HCT116 (cell line): ENCODE measurements around the gene BLCAP. TPM values are rescaled to one million over a fixed set of nuclear protein-coding genes. Genes with fewer than 3 reads are reported as not detected.

ENCODE experiments used
- ATAC-seq: fragments of 200-7000 bp; cut with Tn5 transposase; 2 replicates; pipeline ENCODE4 v1.9.1; 2020; ENCODE audit warnings: mild to moderate bottlenecking, moderate library complexity
- BruUV-seq: library from RNA; stranded (reverse); fragments of 400-500 nt; replicated peaks from 2 replicates; lab custom pipeline; 2021; lab: Mats Ljungman, UMichigan
- CTCF ChIA-PET: fragments of 300-600 bp; sonication (Branson Sonifier 250); formaldehyde crosslinking; loops from one replicate; lab custom pipeline; 2021; ENCODE audit warnings: antibody characterized with exemption; lab: Charles Lee
- POLR2A ChIA-PET: fragments of 300-600, 350-600 bp; sonication (Branson Sonifier 250); formaldehyde crosslinking; loops from one replicate; lab custom pipeline; 2021; ENCODE audit warnings: antibody characterized with exemption; lab: Charles Lee
- RAD21 ChIA-PET, 2 experiments: fragments of 300-600 bp; sonication (Branson Sonifier 250); formaldehyde crosslinking; loops; one replicate each; lab custom pipeline; 2023; ENCODE audit warnings: low total read pairs in 2 of 2; ENCODE audit not compliant: uncharacterized antibody in 2 of 2, unreplicated experiment in 2 of 2, low non-redundant PET in 1 of 2; lab: Charles Lee
- DNase-seq: peaks from one replicate; pipeline ENCODE4 v3.0.0-alpha.2; 2010; ENCODE audit warnings: low read depth, low spot score
- H2AFZ ChIP-seq: fragments of 200-600 bp; shearing (Covaris generic), sonication (generic); 2 replicates; pipeline ENCODE4 v1.6.1; 2017; ENCODE audit warnings: low read depth, mixed run types, mixed read lengths, antibody characterized with exemption, low read length; ENCODE audit not compliant: poor library complexity, severe bottlenecking
- H3K27ac ChIP-seq: 2 replicates; pipeline ENCODE4 v1.5.1; 2012; ENCODE audit warnings: low read depth, low read length
- H3K27me3 ChIP-seq: fragments of 200-600 bp; sonication (generic); 2 replicates; pipeline ENCODE4 v1.6.1; 2016; ENCODE audit warnings: mixed run types, low read length, mixed read lengths; ENCODE audit not compliant: insufficient read depth
- H3K36me3 ChIP-seq, 2 experiments: fragments of 200-500 bp in 1 of 2; fragments of 200-600 bp in 1 of 2; sonication (Bioruptor generic) in 1 of 2; sonication (generic) in 1 of 2; 2 replicates each; pipeline versions ENCODE4 v1.5.1 to v1.6.1; 2014 to 2016; ENCODE audit warnings: low read length in 2 of 2, inconsistent platforms in 1 of 2, mixed read lengths in 1 of 2, mixed run types in 1 of 2; ENCODE audit not compliant: insufficient read depth in 2 of 2, control insufficient read depth in 1 of 2
- H3K4me1 ChIP-seq, 2 experiments: fragments of 200-600 bp in 1 of 2; sonication (generic) in 1 of 2; 2 replicates each; pipeline versions ENCODE4 v1.5.1 to v1.6.1; 2012 to 2017; ENCODE audit warnings: low read length in 2 of 2, inconsistent platforms in 1 of 2, mild to moderate bottlenecking in 1 of 2, mixed read lengths in 1 of 2, mixed run types in 1 of 2, moderate library complexity in 1 of 2; ENCODE audit not compliant: insufficient read depth in 2 of 2, control insufficient read depth in 1 of 2
- H3K4me2 ChIP-seq: fragments of 200-600 bp; sonication (generic); 2 replicates; pipeline ENCODE4 v1.6.1; 2017; ENCODE audit warnings: mixed run types, low read length, mixed read lengths
- H3K4me3 ChIP-seq, 2 experiments: fragments of 200-600 bp in 1 of 2; sonication (generic) in 1 of 2; replicated peaks in 1 of 2; 2 replicates each; pipeline ENCODE4 v1.5.1; 2011 to 2016; ENCODE audit warnings: low read length in 2 of 2, control low read depth in 1 of 2, low read depth in 1 of 2, mild to moderate bottlenecking in 1 of 2, mixed read lengths in 1 of 2, mixed run types in 1 of 2
- H3K79me2 ChIP-seq: fragments of 200-600 bp; sonication (generic); 2 replicates; pipeline ENCODE4 v1.6.1; 2017; ENCODE audit warnings: mild to moderate bottlenecking, mixed run types, low read length, moderate library complexity, mixed read lengths; ENCODE audit not compliant: insufficient read depth
- H3K9ac ChIP-seq: fragments of 200-600 bp; sonication (generic); 2 replicates; pipeline ENCODE4 v1.6.1; 2016; ENCODE audit warnings: low read length, mixed read lengths
- H3K9me2 ChIP-seq: fragments of 200-600 bp; sonication (generic), shearing (Covaris generic); 2 replicates; pipeline ENCODE4 v1.6.1; 2017; ENCODE audit warnings: mixed run types, mild to moderate bottlenecking, moderate library complexity; ENCODE audit not compliant: insufficient read depth
- H3K9me3 ChIP-seq, 2 experiments: fragments of 200-500 bp in 1 of 2; fragments of 200-600 bp in 1 of 2; sonication (Bioruptor generic) in 1 of 2; sonication (generic) in 1 of 2; 2 replicates each; pipeline ENCODE4 v1.6.1; 2014 to 2017; ENCODE audit warnings: low read length in 2 of 2, mixed read lengths in 2 of 2, inconsistent platforms in 1 of 2, low read depth in 1 of 2, mild to moderate bottlenecking in 1 of 2, mixed run types in 1 of 2, moderate library complexity in 1 of 2; ENCODE audit not compliant: control insufficient read depth in 1 of 2, insufficient read depth in 1 of 2
- H4K20me1 ChIP-seq: fragments of 200-600 bp; sonication (generic), shearing (Covaris generic); 2 replicates; pipeline ENCODE4 v1.6.1; 2017; ENCODE audit warnings: mixed run types, mild to moderate bottlenecking, moderate library complexity; ENCODE audit not compliant: insufficient read depth
- CEBPB ChIP-seq: IDR thresholded peaks from 2 replicates; pipeline ENCODE4 v1.6.1; 2012; ENCODE audit warnings: low read depth
- EGR1 ChIP-seq: IDR thresholded peaks from 2 replicates; pipeline ENCODE4 v1.6.1; 2012; ENCODE audit warnings: low read depth
- ELF1 ChIP-seq: IDR thresholded peaks from 2 replicates; pipeline ENCODE4 v1.6.1; 2012; ENCODE audit warnings: low read depth, borderline replicate concordance
- EZH2phosphoT487 ChIP-seq: fragments of 200-600 bp; IDR thresholded peaks from 2 replicates; pipeline ENCODE4 v1.6.1; 2018; ENCODE audit warnings: antibody characterized with exemption, borderline replicate concordance
- JUND ChIP-seq: IDR thresholded peaks from 2 replicates; pipeline ENCODE4 v1.6.1; 2012
- POLR2A ChIP-seq: IDR thresholded peaks from 2 replicates; pipeline ENCODE4 v1.7.0; 2011; ENCODE audit warnings: borderline replicate concordance; ENCODE audit not compliant: insufficient read depth, insufficient read length; ENCODE audit errors: extremely low read depth
- POLR2AphosphoS5 ChIP-seq: IDR thresholded peaks from 2 replicates; pipeline ENCODE4 v1.6.1; 2011; ENCODE audit warnings: mild to moderate bottlenecking, low read depth, low read length, moderate library complexity
- RAD21 ChIP-seq: IDR thresholded peaks from 2 replicates; pipeline ENCODE4 v1.6.1; 2012; ENCODE audit warnings: low read depth, mild to moderate bottlenecking
- SIN3A ChIP-seq: IDR thresholded peaks from 2 replicates; pipeline ENCODE4 v1.6.1; 2012; ENCODE audit warnings: low read depth
- SP1 ChIP-seq: IDR thresholded peaks from 2 replicates; pipeline ENCODE4 v1.6.1; 2012; ENCODE audit warnings: low read depth
- TCF7L2 ChIP-seq: IDR thresholded peaks from 2 replicates; pipeline ENCODE4 v1.7.0; 2011; ENCODE audit warnings: borderline replicate concordance, inconsistent platforms; ENCODE audit not compliant: insufficient read depth, insufficient read length; ENCODE audit errors: extremely low read depth
- YY1 ChIP-seq: IDR thresholded peaks from 2 replicates; pipeline ENCODE4 v1.6.1; 2011; ENCODE audit warnings: low read length, low read depth, moderate library complexity, mild to moderate bottlenecking; ENCODE audit not compliant: insufficient replicate concordance; ENCODE audit errors: extremely low read depth
- ZFX ChIP-seq: fragments of 450-650 bp; IDR thresholded peaks from 2 replicates; pipeline ENCODE4 v1.6.1; 2017
- intact Hi-C: fragments of 100-400 bp; cut with micrococcal nuclease; formaldehyde crosslinking; loops from 2 replicates; pipeline ENCODE4 v1.10.0; 2022
- total RNA-seq: library from RNA; stranded (reverse); gene quantifications from one replicate; pipeline ENCODE4 v1.2.1, GENCODE V29; 2021; ENCODE audit not compliant: unreplicated experiment
- TF ChIP-seq, protein P1 (sequence below): IDR thresholded peaks from 2 replicates; pipeline ENCODE4 v1.6.1; 2012
- TF ChIP-seq, protein P2 (sequence below): IDR thresholded peaks from 2 replicates; pipeline ENCODE4 v1.6.1; 2012; ENCODE audit warnings: low read depth
- TF ChIP-seq, protein P3 (sequence below), 3 experiments: fragments of 200-600 bp in 1 of 3; sonication (generic) in 1 of 3; IDR thresholded peaks in 2 of 3; conservative IDR thresholded peaks in 1 of 3; 2 replicates each; pipeline ENCODE4 v1.5.1; 2012 to 2017; ENCODE audit warnings: low read depth in 2 of 3, low read length in 2 of 3, antibody characterized with exemption in 1 of 3, borderline replicate concordance in 1 of 3, control low read depth in 1 of 3, mild to moderate bottlenecking in 1 of 3, mixed read lengths in 1 of 3, mixed run types in 1 of 3, moderate library complexity in 1 of 3; ENCODE audit not compliant: insufficient read depth in 1 of 3
- TF ChIP-seq, protein P4 (sequence below): IDR thresholded peaks from 2 replicates; pipeline ENCODE4 v1.6.1; 2011; ENCODE audit warnings: mild to moderate bottlenecking, low read length, moderate library complexity; ENCODE audit not compliant: insufficient replicate concordance; ENCODE audit errors: extremely low read depth
- TF ChIP-seq, protein P5 (sequence below): IDR thresholded peaks from 2 replicates; pipeline ENCODE4 v1.6.1; 2012

BLCAP gene
- total RNA-seq, 1 experiment from 2014 or later, result 27.5 TPM

DNA sequence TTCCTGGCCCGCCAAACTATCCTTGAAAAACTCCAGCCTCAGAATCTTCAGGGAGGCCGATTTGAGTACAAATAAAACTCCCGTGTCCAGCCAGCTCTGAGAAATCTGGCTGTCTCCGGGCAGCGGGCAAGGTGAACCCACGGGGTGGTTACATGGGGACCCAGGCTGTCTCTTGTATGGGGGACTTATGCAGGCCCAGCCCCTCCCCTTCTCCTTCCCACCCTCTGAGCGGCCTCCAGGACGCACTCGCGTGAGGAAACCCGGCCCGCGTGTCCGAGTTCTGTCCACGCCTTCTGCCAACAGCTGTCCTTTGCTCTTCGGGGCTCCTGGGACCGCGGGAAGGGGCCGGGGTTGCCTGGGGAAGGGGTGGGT, 36.3 kb upstream of the BLCAP start:
- no peak overlapping the region for H3K9ac ChIP-seq
- H3K4me3 ChIP-seq, result no peak overlapping the region
- ChIA-PET RAD21 (interaction anchor here (0.5 to 0.9 kb wide), 3 partner anchors 258 to 657 kb away, joined by 3 to 4 read pairs (median 3); no protein-coding TSS in a partner anchor), POLR2A (no interaction called here), CTCF (interaction anchor here (0.6 to 1.9 kb wide), 16 partner anchors 9 to 844 kb away, joined by 3 to 14 read pairs (median 4); no protein-coding TSS in a partner anchor)
- H3K36me3 ChIP-seq, result no peaks in the 10 kb centered on the region
- intact Hi-C loops, result loop anchor here (1.0 to 10.0 kb wide), 4 partner anchors 428 to 843 kb away; partner anchors contain the start of gene TGM2
- no TSS peak for BruUV-seq
- TF ChIP-seq YY1 (no peak), POLR2AphosphoS5 (no peak), JUND (no peak), EZH2phosphoT487 (no peak), SP1 (no peak), POLR2A (no peak), RAD21 (no peak), ELF1 (no peak), TCF7L2 (no peak), EGR1 (no peak), ZFX (no peak), CEBPB (no peak), SIN3A (no peak)
- TF ChIP-seq, protein P1, sequence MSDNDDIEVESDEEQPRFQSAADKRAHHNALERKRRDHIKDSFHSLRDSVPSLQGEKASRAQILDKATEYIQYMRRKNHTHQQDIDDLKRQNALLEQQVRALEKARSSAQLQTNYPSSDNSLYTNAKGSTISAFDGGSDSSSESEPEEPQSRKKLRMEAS, result no peak
- TF ChIP-seq, protein P2, sequence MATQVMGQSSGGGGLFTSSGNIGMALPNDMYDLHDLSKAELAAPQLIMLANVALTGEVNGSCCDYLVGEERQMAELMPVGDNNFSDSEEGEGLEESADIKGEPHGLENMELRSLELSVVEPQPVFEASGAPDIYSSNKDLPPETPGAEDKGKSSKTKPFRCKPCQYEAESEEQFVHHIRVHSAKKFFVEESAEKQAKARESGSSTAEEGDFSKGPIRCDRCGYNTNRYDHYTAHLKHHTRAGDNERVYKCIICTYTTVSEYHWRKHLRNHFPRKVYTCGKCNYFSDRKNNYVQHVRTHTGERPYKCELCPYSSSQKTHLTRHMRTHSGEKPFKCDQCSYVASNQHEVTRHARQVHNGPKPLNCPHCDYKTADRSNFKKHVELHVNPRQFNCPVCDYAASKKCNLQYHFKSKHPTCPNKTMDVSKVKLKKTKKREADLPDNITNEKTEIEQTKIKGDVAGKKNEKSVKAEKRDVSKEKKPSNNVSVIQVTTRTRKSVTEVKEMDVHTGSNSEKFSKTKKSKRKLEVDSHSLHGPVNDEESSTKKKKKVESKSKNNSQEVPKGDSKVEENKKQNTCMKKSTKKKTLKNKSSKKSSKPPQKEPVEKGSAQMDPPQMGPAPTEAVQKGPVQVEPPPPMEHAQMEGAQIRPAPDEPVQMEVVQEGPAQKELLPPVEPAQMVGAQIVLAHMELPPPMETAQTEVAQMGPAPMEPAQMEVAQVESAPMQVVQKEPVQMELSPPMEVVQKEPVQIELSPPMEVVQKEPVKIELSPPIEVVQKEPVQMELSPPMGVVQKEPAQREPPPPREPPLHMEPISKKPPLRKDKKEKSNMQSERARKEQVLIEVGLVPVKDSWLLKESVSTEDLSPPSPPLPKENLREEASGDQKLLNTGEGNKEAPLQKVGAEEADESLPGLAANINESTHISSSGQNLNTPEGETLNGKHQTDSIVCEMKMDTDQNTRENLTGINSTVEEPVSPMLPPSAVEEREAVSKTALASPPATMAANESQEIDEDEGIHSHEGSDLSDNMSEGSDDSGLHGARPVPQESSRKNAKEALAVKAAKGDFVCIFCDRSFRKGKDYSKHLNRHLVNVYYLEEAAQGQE, result no peak
- TF ChIP-seq, protein P3, sequence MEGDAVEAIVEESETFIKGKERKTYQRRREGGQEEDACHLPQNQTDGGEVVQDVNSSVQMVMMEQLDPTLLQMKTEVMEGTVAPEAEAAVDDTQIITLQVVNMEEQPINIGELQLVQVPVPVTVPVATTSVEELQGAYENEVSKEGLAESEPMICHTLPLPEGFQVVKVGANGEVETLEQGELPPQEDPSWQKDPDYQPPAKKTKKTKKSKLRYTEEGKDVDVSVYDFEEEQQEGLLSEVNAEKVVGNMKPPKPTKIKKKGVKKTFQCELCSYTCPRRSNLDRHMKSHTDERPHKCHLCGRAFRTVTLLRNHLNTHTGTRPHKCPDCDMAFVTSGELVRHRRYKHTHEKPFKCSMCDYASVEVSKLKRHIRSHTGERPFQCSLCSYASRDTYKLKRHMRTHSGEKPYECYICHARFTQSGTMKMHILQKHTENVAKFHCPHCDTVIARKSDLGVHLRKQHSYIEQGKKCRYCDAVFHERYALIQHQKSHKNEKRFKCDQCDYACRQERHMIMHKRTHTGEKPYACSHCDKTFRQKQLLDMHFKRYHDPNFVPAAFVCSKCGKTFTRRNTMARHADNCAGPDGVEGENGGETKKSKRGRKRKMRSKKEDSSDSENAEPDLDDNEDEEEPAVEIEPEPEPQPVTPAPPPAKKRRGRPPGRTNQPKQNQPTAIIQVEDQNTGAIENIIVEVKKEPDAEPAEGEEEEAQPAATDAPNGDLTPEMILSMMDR (IDR thresholded peaks at IDR 0.05 in 2 of 3, conservative IDR thresholded peaks at IDR 0.05 in 1 of 3; ENCODE audit: borderline replicate concordance in 1 of 3, insufficient read depth in 1 of 3, low read depth in 2 of 3, low read length in 2 of 3), result no peak
- TF ChIP-seq, protein P4, sequence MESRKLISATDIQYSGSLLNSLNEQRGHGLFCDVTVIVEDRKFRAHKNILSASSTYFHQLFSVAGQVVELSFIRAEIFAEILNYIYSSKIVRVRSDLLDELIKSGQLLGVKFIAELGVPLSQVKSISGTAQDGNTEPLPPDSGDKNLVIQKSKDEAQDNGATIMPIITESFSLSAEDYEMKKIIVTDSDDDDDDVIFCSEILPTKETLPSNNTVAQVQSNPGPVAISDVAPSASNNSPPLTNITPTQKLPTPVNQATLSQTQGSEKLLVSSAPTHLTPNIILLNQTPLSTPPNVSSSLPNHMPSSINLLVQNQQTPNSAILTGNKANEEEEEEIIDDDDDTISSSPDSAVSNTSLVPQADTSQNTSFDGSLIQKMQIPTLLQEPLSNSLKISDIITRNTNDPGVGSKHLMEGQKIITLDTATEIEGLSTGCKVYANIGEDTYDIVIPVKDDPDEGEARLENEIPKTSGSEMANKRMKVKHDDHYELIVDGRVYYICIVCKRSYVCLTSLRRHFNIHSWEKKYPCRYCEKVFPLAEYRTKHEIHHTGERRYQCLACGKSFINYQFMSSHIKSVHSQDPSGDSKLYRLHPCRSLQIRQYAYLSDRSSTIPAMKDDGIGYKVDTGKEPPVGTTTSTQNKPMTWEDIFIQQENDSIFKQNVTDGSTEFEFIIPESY, result no peak
- TF ChIP-seq, protein P5, sequence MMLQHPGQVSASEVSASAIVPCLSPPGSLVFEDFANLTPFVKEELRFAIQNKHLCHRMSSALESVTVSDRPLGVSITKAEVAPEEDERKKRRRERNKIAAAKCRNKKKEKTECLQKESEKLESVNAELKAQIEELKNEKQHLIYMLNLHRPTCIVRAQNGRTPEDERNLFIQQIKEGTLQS, result no peak
- no peaks in the 10 kb centered on the region for H4K20me1 ChIP-seq
- no peak overlapping the region for H3K27ac ChIP-seq
- H3K9me2 ChIP-seq, result no peaks in the 10 kb centered on the region
- H3K4me1 ChIP-seq, result peaks cover 4 to 9% of the 10 kb centered on the region in 2 experiments; a peak in 1 of 4 replicates
- peaks cover 25% of the 10 kb centered on the region for H3K27me3 ChIP-seq
- peak overlapping the region; percentile 53 for H3K4me2 ChIP-seq
- no peaks in the 10 kb centered on the region for H3K9me3 ChIP-seq
- no peak for DNase-seq
- peak; percentile 12; the same call in 1 of the 2 replicates for ATAC-seq
- peak overlapping the region; percentile 66 for H2AFZ ChIP-seq
- no peaks in the 10 kb centered on the region for H3K79me2 ChIP-seq
